Endodermal cell (in vitro differentiated cells): Measurements from ENCODE around the gene RUBCNL. TPM values are rescaled to one million over a fixed set of nuclear protein-coding genes. Genes with fewer than 3 reads are reported as not detected.

Experiments used
- DNase-seq: peaks from one replicate; pipeline ENCODE4 v3.0.0-alpha.2; 2017
- H3K27ac ChIP-seq: 2 replicates; pipeline ENCODE4 v1.5.1; 2013; ENCODE audit warnings: mild to moderate bottlenecking, low read depth, low read length, moderate library complexity
- H3K27me3 ChIP-seq: 2 replicates; pipeline ENCODE4 v1.6.1; 2013; ENCODE audit warnings: mild to moderate bottlenecking, low read length, moderate library complexity; ENCODE audit not compliant: insufficient read depth, control insufficient read depth, poor library complexity, severe bottlenecking
- H3K36me3 ChIP-seq: 2 replicates; pipeline ENCODE4 v1.7.0; 2013; ENCODE audit warnings: mild to moderate bottlenecking, low read length, moderate library complexity; ENCODE audit not compliant: control insufficient read depth, insufficient read depth
- H3K4me1 ChIP-seq: one replicate; pipeline ENCODE4 v1.7.0; 2013; ENCODE audit warnings: low read length; ENCODE audit not compliant: control insufficient read depth, insufficient read depth
- H3K4me3 ChIP-seq: 2 replicates; pipeline ENCODE4 v1.5.1; 2013; ENCODE audit warnings: mild to moderate bottlenecking, low read length, moderate library complexity
- H3K9ac ChIP-seq: 2 replicates; pipeline ENCODE4 v1.6.1; 2013; ENCODE audit warnings: mild to moderate bottlenecking, low read length, moderate library complexity; ENCODE audit not compliant: poor library complexity, severe bottlenecking; ENCODE audit errors: extremely low read depth
- H3K9me3 ChIP-seq: 2 replicates; pipeline ENCODE4 v1.6.1; 2013; ENCODE audit warnings: mild to moderate bottlenecking, low read length, moderate library complexity; ENCODE audit not compliant: control insufficient read depth
- H3K27ac Mint-ChIP-seq: 2 replicates; pipeline ENCODE4 v1.8.0; 2020; ENCODE audit warnings: mixed read lengths
- H3K27me3 Mint-ChIP-seq: 2 replicates; pipeline ENCODE4 v1.8.0; 2021; ENCODE audit warnings: mild to moderate bottlenecking, mixed read lengths; ENCODE audit not compliant: insufficient read depth
- H3K36me3 Mint-ChIP-seq: 2 replicates; pipeline ENCODE4 v1.8.0; 2020; ENCODE audit warnings: low read depth, mixed read lengths
- H3K4me1 Mint-ChIP-seq: 2 replicates; pipeline ENCODE4 v1.8.0; 2020; ENCODE audit warnings: mixed read lengths
- H3K4me3 Mint-ChIP-seq: 2 replicates; pipeline ENCODE4 v1.8.0; 2020; ENCODE audit warnings: mild to moderate bottlenecking, moderate library complexity, mixed read lengths
- H3K9me3 Mint-ChIP-seq: 2 replicates; pipeline ENCODE4 v1.8.0; 2020; ENCODE audit warnings: mild to moderate bottlenecking, mixed read lengths
- WGBS, 2 experiments: methylation state at CpG; one replicate each; pipeline versions ENCODE4 v1.1.5 to v1.1.7; 2013; ENCODE audit warnings: missing lambda C conversion rate in 2 of 2, mixed read lengths in 1 of 2; ENCODE audit not compliant: insufficient coverage in 1 of 2, insufficient read length in 1 of 2; 5-methylcytosine and 5-hydroxymethylcytosine counted together
- total RNA-seq, 2 donors: library from RNA; stranded (reverse); fragmentation: NEBNext Ultra II Directional in 1 of 2; extraction: Animal tissue kit (Norgen Biotek cat#: 25700) in 1 of 2; gene quantifications; 2 replicates in 1 of 2; 3 replicates in 1 of 2; pipeline ENCODE4 v1.2.1, GENCODE V29; 2021
- TF ChIP-seq, protein P1 (sequence below): fragments of 200-600 bp; sonication (generic); conservative IDR thresholded peaks from 2 replicates; pipeline ENCODE4 v1.5.0; 2021; ENCODE audit warnings: antibody characterized with exemption, mild to moderate bottlenecking

The RUBCNL gene
- total RNA-seq, 2 donors from 2014 or later = 3.1 to 3.6 TPM

GRCh38 chr13:46347277-46347676, 39.8 kb downstream of the RUBCNL start:
- no peak overlapping the region for H3K27ac ChIP-seq
- H3K9me3 ChIP-seq = no peaks in the 10 kb centered on the region
- no peaks in the 10 kb centered on the region for H3K4me1 ChIP-seq
- WGBS, 2 experiments = 93 to 95% methylated on average over 4 of the region's 4 CpGs
- no peak overlapping the region for H3K9ac ChIP-seq
- DNase-seq = no peak
- TF ChIP-seq, protein P1, sequence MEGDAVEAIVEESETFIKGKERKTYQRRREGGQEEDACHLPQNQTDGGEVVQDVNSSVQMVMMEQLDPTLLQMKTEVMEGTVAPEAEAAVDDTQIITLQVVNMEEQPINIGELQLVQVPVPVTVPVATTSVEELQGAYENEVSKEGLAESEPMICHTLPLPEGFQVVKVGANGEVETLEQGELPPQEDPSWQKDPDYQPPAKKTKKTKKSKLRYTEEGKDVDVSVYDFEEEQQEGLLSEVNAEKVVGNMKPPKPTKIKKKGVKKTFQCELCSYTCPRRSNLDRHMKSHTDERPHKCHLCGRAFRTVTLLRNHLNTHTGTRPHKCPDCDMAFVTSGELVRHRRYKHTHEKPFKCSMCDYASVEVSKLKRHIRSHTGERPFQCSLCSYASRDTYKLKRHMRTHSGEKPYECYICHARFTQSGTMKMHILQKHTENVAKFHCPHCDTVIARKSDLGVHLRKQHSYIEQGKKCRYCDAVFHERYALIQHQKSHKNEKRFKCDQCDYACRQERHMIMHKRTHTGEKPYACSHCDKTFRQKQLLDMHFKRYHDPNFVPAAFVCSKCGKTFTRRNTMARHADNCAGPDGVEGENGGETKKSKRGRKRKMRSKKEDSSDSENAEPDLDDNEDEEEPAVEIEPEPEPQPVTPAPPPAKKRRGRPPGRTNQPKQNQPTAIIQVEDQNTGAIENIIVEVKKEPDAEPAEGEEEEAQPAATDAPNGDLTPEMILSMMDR = no peak
- H3K4me3 ChIP-seq = no peak overlapping the region
- Mint-ChIP-seq H3K27ac (no peak overlapping the region), H3K4me1 (no peaks in the 10 kb centered on the region), H3K27me3 (no peaks in the 10 kb centered on the region), H3K9me3 (no peaks in the 10 kb centered on the region), H3K36me3 (no peaks in the 10 kb centered on the region), H3K4me3 (no peak overlapping the region)
- H3K27me3 ChIP-seq = no peaks in the 10 kb centered on the region
- H3K36me3 ChIP-seq = no peaks in the 10 kb centered on the region

DNA sequence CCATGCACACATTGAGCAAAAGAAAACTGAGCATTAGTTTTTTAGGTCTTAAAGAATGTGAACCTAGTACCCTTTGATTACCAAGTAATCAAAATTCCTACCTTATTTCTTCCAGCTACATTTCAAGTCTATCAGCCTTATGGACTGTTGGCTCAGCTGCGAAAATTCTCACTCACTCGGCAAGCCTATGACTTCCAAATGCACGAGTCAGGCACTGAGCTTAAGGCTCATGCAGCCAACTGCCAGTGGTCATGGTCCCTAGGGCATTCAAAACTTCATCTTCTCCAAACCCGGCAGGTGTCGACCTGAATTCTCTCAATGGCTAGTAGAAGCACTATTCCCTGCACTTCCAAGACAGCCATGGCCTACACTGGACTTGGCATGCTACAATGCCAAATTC, 41.2 kb downstream of the RUBCNL start:
- H3K4me3 ChIP-seq = no peak overlapping the region
- no peak overlapping the region for H3K27ac ChIP-seq
- Mint-ChIP-seq H3K36me3 (no peaks in the 10 kb centered on the region), H3K9me3 (no peaks in the 10 kb centered on the region), H3K4me3 (no peak overlapping the region), H3K27me3 (no peaks in the 10 kb centered on the region), H3K27ac (no peak overlapping the region), H3K4me1 (no peaks in the 10 kb centered on the region)
- no peak overlapping the region for H3K9ac ChIP-seq
- DNase-seq = no peak
- H3K9me3 ChIP-seq = no peaks in the 10 kb centered on the region
- no peaks in the 10 kb centered on the region for H3K27me3 ChIP-seq
- TF ChIP-seq, protein P1 = no peak
- H3K36me3 ChIP-seq = no peaks in the 10 kb centered on the region
- no peaks in the 10 kb centered on the region for H3K4me1 ChIP-seq
- 88 to 98% methylated on average over 5 of the region's 5 CpGs for WGBS, 2 experiments

GRCh38 chr13:46345398-46345797, 41.7 kb downstream of the RUBCNL start:
- Histone ChIP-seq H3K4me3 (no peak overlapping the region), H3K27me3 (no peaks in the 10 kb centered on the region), H3K27ac (no peak overlapping the region), H3K4me1 (no peaks in the 10 kb centered on the region), H3K9ac (no peak overlapping the region), H3K36me3 (no peaks in the 10 kb centered on the region), H3K9me3 (no peaks in the 10 kb centered on the region)
- no peaks in the 10 kb centered on the region for H3K9me3 Mint-ChIP-seq
- no peak for DNase-seq
- H3K27me3 Mint-ChIP-seq = no peaks in the 10 kb centered on the region
- no peaks in the 10 kb centered on the region for H3K36me3 Mint-ChIP-seq
- no peak overlapping the region for H3K27ac Mint-ChIP-seq
- H3K4me1 Mint-ChIP-seq = no peaks in the 10 kb centered on the region
- TF ChIP-seq, protein P1 = no peak
- WGBS, 2 experiments = 92 to 96% methylated on average over 4 to 5 of the region's 5 CpGs
- H3K4me3 Mint-ChIP-seq = no peak overlapping the region
